Suprapubic skin (tissue), 4 donors: Measurements from ENCODE around the gene NUDT6. TPM values are rescaled to one million over a fixed set of nuclear protein-coding genes. Genes with fewer than 3 reads are reported as not detected.
"Not testable (repeated sequence)": the region's sequence is repeated elsewhere in the genome, so short reads cannot be mapped to it uniquely, and the experiment has no call there.

ENCODE experiments used
- DNase-seq, 2 donors: peaks; one replicate each; pipeline ENCODE4 v3.0.0-alpha.2; 2019; ENCODE audit warnings: low spot score in 2 of 2
- H3K27ac ChIP-seq: fragments of 200-600 bp; sonication (generic); one replicate; pipeline ENCODE4 v1.5.1; 2019
- H3K27me3 ChIP-seq: fragments of 200-600 bp; sonication (generic); one replicate; pipeline ENCODE4 v1.5.1; 2019
- H3K36me3 ChIP-seq: fragments of 200-600 bp; sonication (generic); one replicate; pipeline ENCODE4 v1.5.1; 2019
- H3K4me1 ChIP-seq: fragments of 200-600 bp; sonication (generic); one replicate; pipeline ENCODE4 v1.5.1; 2019
- H3K4me3 ChIP-seq: fragments of 200-600 bp; sonication (generic); one replicate; pipeline ENCODE4 v1.5.1; 2019; ENCODE audit warnings: mild to moderate bottlenecking
- H3K9me3 ChIP-seq: fragments of 200-600 bp; sonication (generic); one replicate; pipeline ENCODE4 v1.5.1; 2019
- EP300 ChIP-seq: sonication (generic); formaldehyde crosslinking; IDR thresholded peaks from one replicate; pipeline ENCODE4 v1.6.1; 2017; ENCODE audit warnings: antibody characterized with exemption
- POLR2A ChIP-seq, 2 donors: fragments of 450-650 bp; IDR thresholded peaks; one replicate each; pipeline ENCODE4 v1.6.1; 2017; ENCODE audit warnings: antibody characterized with exemption in 2 of 2, mild to moderate bottlenecking in 2 of 2, moderate library complexity in 2 of 2
- POLR2AphosphoS5 ChIP-seq, 3 donors: sonication (generic); formaldehyde crosslinking; IDR thresholded peaks; one replicate each; pipeline ENCODE4 v1.6.1; 2017; ENCODE audit warnings: antibody characterized with exemption in 3 of 3
- WGBS: methylation state at CpG from one replicate; pipeline ENCODE4 v1.1.5; 2018; 5-methylcytosine and 5-hydroxymethylcytosine counted together
- total RNA-seq, 4 donors: library from RNA; depleted of rRNA; stranded (reverse); fragments of >200 nt; gene quantifications; one replicate each; pipeline ENCODE4 v1.1.0, GENCODE V29; 2016
- TF ChIP-seq, protein P1 (sequence below), 2 donors: fragments of 200-600 bp in 1 of 2; fragments of 450-650 bp in 1 of 2; sonication (generic) in 1 of 2; IDR thresholded peaks; one replicate each; pipeline ENCODE4 v1.5.1; 2016 to 2019; ENCODE audit warnings: antibody characterized with exemption in 2 of 2, mild to moderate bottlenecking in 1 of 2, moderate library complexity in 1 of 2

Gene NUDT6
- total RNA-seq, 4 donors from 2014 or later = 5.3 to 8.1 (median 7.0) TPM

DNA sequence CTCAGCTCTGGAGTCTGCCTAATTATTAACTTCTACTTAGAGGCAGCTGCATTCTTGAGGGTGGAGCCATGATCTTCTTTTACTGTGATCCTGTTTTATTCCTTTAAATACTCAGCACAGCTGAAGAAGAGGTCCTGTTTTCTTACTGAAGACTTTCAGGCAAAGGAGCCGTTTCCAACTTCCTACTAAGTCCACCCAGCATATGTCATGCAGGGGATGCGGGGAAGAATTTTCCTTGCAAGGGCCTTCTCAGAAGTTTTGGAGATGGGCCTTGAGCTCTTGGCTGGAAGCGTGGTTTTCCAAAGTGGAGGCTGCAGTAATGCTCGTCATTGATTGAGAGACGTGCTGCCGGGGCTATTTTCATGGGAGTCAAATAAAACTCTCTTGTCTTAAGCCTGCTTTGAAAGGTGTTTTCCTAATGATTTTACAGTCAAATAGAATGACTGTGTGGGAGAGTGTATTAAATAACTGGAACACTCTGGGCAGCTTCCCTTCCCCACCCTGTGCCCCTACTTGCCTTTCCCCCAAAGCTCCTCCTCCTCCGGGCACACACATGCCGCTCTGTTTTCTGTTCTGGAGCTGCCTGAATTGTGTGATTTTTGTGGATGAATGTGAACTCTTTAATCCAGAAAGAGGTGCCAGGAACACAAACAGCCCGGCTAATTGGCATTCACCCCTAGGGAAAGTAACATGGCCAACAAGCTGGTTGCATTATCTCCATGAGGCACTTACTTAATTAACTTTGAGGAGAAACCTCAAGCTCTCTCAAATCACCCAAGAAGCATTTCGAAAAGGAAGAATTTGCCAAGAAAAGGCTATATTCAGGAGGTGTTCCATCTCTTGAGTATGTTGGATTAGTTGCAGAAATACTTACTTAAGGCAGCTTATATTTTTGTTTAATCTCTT, 67.7 kb downstream of the NUDT6 start:
- peak overlapping the region; percentile 21 for H3K4me3 ChIP-seq
- no peaks in the 10 kb centered on the region for H3K27me3 ChIP-seq
- H3K9me3 ChIP-seq = no peaks in the 10 kb centered on the region
- 29% methylated on average over 10 of the region's 10 CpGs for WGBS
- no peak for TF ChIP-seq EP300
- TF ChIP-seq, protein P1, sequence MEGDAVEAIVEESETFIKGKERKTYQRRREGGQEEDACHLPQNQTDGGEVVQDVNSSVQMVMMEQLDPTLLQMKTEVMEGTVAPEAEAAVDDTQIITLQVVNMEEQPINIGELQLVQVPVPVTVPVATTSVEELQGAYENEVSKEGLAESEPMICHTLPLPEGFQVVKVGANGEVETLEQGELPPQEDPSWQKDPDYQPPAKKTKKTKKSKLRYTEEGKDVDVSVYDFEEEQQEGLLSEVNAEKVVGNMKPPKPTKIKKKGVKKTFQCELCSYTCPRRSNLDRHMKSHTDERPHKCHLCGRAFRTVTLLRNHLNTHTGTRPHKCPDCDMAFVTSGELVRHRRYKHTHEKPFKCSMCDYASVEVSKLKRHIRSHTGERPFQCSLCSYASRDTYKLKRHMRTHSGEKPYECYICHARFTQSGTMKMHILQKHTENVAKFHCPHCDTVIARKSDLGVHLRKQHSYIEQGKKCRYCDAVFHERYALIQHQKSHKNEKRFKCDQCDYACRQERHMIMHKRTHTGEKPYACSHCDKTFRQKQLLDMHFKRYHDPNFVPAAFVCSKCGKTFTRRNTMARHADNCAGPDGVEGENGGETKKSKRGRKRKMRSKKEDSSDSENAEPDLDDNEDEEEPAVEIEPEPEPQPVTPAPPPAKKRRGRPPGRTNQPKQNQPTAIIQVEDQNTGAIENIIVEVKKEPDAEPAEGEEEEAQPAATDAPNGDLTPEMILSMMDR (IDR thresholded peaks at IDR 0.05) = no peak
- H3K27ac ChIP-seq = peak overlapping the region; percentile 57
- peaks cover 22% of the 10 kb centered on the region for H3K4me1 ChIP-seq
- H3K36me3 ChIP-seq = no peaks in the 10 kb centered on the region
- DNase-seq = no peak

DNA sequence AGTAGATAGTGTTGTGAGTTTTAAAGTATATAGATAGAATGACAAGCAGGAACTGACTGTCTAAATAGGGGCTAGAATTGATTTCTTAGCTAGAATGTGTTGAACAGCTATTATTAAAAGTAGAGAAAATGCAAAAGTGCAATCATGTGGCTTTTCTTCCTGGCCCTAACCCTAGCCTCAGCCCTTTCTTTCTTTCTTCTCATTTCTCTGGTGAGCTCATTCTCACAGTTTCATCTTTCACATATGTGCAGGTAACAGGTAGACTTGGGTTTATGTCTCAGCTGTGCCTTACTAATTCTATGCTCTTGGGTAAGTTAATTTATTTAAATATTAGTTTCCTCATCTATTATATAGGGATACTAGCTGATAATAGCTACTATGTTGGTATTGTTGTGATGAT, 70.8 kb downstream of the NUDT6 start:
- TF ChIP-seq POLR2AphosphoS5 (IDR thresholded peaks at IDR 0.05) (no peak), EP300 (no peak), POLR2A (IDR thresholded peaks at IDR 0.05) (no peak)
- TF ChIP-seq, protein P1 (IDR thresholded peaks at IDR 0.05) = no peak
- no peak overlapping the region for H3K27ac ChIP-seq
- no peaks in the 10 kb centered on the region for H3K36me3 ChIP-seq
- no peak for DNase-seq
- H3K27me3 ChIP-seq = no peaks in the 10 kb centered on the region
- H3K4me3 ChIP-seq = no peak overlapping the region
- peaks cover 22% of the 10 kb centered on the region for H3K4me1 ChIP-seq
- no peaks in the 10 kb centered on the region for H3K9me3 ChIP-seq

DNA sequence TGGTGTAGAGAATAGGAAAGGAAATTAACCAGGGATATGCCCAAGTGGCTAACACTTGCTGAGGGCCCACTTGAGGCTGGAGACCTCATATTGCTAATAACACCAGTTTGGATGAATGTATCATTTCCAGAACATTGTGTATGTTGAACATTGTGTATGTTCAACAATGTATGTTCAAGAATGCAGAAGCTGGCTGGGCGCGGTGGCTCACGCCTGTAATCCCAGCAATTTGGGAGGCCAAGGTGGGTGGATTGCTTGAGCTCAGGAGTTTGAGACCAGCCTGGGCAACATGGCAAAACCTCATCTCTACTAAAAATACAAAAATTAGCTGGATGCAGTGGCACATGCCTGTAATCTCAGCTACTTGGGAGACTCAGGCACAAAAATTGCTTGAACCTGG, 72.6 kb downstream of the NUDT6 start:
- not testable (repeated sequence) for H3K27me3 ChIP-seq, H3K4me3 ChIP-seq, H3K27ac ChIP-seq, DNase-seq, H3K9me3 ChIP-seq, H3K36me3 ChIP-seq
- H3K4me1 ChIP-seq = peaks cover 13% of the 10 kb centered on the region
- 96% methylated on average over 3 of the region's 3 CpGs for WGBS

DNA sequence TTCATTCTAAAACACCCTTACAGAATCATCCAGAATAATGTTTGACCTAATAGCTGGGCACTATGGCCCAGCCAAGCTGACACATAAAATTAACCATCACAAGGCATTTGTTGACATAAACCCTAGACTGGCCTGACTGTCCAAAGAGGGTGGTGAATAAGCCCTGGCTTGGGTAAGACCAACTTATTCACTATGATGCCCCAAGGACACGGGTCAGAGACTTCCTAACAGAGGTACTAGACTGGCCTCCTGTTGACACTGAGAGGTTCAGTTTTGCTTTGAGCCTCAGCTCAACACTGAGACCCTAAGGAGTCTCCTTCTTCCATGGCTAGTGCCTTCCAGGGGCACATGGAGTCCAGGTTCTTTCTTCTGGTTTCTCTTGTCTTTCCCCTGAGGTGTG, 74.5 kb downstream of the NUDT6 start:
- H3K27me3 ChIP-seq = no peaks in the 10 kb centered on the region
- no peak for TF ChIP-seq POLR2AphosphoS5 (IDR thresholded peaks at IDR 0.05)
- no peak for TF ChIP-seq POLR2A (IDR thresholded peaks at IDR 0.05)
- no peak for TF ChIP-seq EP300
- TF ChIP-seq, protein P1 (IDR thresholded peaks at IDR 0.05) = no peak
- 100% methylated on average over 1 of the region's 1 CpG for WGBS
- DNase-seq = no peak
- peaks cover 4% of the 10 kb centered on the region for H3K4me1 ChIP-seq
- no peak overlapping the region for H3K27ac ChIP-seq
- H3K36me3 ChIP-seq = no peaks in the 10 kb centered on the region
- H3K4me3 ChIP-seq = no peak overlapping the region
- no peaks in the 10 kb centered on the region for H3K9me3 ChIP-seq

DNA sequence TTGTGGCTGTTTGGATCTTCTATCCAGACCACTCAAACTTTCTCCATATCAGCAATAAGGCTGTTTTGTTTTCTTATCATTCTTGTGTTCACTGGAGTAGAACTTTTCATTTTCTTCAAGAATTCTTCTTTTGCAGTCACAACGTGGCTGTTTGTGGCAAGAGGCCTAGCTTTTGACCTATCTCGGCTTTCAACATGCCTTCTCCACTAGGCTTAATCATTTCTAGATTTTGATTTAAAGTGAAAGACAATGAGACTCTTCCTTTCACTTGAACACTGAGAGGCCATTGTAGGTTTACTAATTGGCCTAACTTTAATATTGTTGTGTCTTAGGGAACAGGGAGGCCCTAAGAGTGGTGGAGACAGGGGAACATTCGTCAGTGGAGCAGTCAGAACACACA, 76.6 kb downstream of the NUDT6 start:
- DNase-seq = no peak
- Histone ChIP-seq H3K9me3 (no peaks in the 10 kb centered on the region), H3K4me3 (no peak overlapping the region), H3K4me1 (peaks cover 10% of the 10 kb centered on the region), H3K36me3 (no peaks in the 10 kb centered on the region), H3K27ac (no peak overlapping the region), H3K27me3 (no peaks in the 10 kb centered on the region)
- TF ChIP-seq, protein P1 (IDR thresholded peaks at IDR 0.05) = no peak
- TF ChIP-seq POLR2AphosphoS5 (IDR thresholded peaks at IDR 0.05) = no peak
- TF ChIP-seq POLR2A (IDR thresholded peaks at IDR 0.05) = no peak
- TF ChIP-seq EP300 = no peak
- 80% methylated on average over 3 of the region's 3 CpGs for WGBS
